Large intestine (tissue), 3 donors: ENCODE measurements around the gene KSR1. TPM values are rescaled to one million over a fixed set of nuclear protein-coding genes. Genes with fewer than 3 reads are reported as not detected.

Experiments
- DNase-seq, 2 donors: peaks; one replicate each; pipeline versions ENCODE4 v3.0.0 to v3.0.0-alpha.2; 2013
- H3K27ac ChIP-seq: one replicate; pipeline ENCODE4 v1.5.1; 2013; ENCODE audit warnings: low read length
- H3K27me3 ChIP-seq: 2 replicates; pipeline ENCODE4 v1.6.1; 2013; ENCODE audit warnings: low read length; ENCODE audit not compliant: control insufficient read depth, insufficient read depth
- H3K36me3 ChIP-seq: 2 replicates; pipeline ENCODE4 v1.6.1; 2013; ENCODE audit warnings: low read length; ENCODE audit not compliant: control insufficient read depth, insufficient read depth
- H3K4me1 ChIP-seq: one replicate; pipeline ENCODE4 v1.6.1; 2013; ENCODE audit warnings: low read length; ENCODE audit not compliant: control insufficient read depth, insufficient read depth
- H3K4me3 ChIP-seq: one replicate; pipeline ENCODE4 v1.5.1; 2013; ENCODE audit warnings: low read length
- H3K9me3 ChIP-seq: one replicate; pipeline ENCODE4 v1.6.1; 2013; ENCODE audit warnings: mild to moderate bottlenecking, low read depth, low read length, moderate library complexity; ENCODE audit not compliant: control insufficient read depth
- WGBS: methylation state at CpG from one replicate; pipeline ENCODE4 v1.1.5; 2013; ENCODE audit warnings: low lambda C conversion rate; ENCODE audit not compliant: insufficient coverage; 5-methylcytosine and 5-hydroxymethylcytosine counted together
- polyA plus RNA-seq: library from polyadenylated mRNA; unstranded; fragments of 120-200 nt; gene quantifications from one replicate; pipeline ENCODE4 v1.2.1, GENCODE V29; 2013

Gene KSR1
- polyA plus RNA-seq, 1 donor: 65.0 TPM

DNA sequence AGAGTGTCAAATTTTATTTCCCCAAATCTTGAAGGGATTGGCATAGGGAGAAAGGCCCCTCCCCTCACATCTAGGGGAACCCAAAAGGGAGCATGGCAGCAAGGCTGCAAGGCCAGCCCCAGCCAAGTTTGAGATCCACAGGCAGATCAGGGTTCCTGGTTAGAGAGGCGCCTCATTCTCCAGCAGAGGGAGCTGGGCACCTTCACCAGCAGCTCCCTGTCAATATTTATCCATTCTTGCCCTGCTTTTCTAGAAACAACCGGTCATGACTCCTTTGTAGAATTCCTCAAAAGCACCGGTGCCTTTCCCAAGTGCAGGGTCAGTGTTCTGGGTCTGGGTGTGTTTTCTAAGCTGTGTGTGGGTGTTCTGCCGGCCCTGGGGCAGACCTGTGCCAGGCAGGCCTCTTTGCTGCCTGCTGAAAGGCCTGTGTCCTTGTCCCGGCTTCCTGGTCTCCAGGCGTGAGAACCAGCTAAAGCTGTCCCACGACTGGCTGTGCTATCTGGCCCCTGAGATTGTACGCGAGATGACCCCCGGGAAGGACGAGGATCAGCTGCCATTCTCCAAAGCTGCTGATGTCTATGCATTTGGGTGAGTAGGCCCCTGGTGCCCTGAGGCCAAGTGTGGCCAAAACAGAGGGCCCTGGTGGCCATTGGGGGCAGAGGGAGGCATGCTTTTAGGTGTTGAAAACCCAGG is 153.5 kb downstream of the KSR1 start:
- Histone ChIP-seq H3K4me1 (no peaks in the 10 kb centered on the region), H3K36me3 (peaks cover 86% of the 10 kb centered on the region), H3K27me3 (no peaks in the 10 kb centered on the region), H3K9me3 (no peaks in the 10 kb centered on the region), H3K4me3 (no peak overlapping the region), H3K27ac (no peak overlapping the region)
- peak in 1 of 2 donors; percentile 20 for DNase-seq
- WGBS: no CpG with 5 or more reads among the region's 11 CpGs

DNA sequence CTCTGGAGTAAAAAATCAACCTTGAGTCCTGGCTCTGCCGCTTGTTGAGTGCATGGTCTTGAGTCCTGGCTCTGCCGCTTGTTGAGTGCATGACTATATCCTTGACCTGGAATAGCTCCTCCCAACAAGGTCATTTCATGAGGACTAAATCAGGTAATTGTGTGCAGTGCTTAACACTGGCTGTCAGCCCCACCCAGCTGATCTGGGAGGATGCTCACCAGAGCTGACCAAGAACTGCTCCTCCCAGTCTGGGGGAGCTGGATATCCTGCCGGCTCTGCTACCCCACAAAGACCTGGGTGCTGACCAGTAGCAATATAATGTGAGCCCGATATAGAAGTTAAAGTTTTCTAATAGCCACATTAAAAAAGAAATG is 154.0 kb downstream of the KSR1 start:
- H3K4me1 ChIP-seq: no peaks in the 10 kb centered on the region
- no peaks in the 10 kb centered on the region for H3K9me3 ChIP-seq
- peaks cover 84% of the 10 kb centered on the region for H3K36me3 ChIP-seq
- H3K4me3 ChIP-seq: no peak overlapping the region
- WGBS: no CpG with 5 or more reads among the region's 4 CpGs
- no peak for DNase-seq
- no peaks in the 10 kb centered on the region for H3K27me3 ChIP-seq
- H3K27ac ChIP-seq: no peak overlapping the region

DNA sequence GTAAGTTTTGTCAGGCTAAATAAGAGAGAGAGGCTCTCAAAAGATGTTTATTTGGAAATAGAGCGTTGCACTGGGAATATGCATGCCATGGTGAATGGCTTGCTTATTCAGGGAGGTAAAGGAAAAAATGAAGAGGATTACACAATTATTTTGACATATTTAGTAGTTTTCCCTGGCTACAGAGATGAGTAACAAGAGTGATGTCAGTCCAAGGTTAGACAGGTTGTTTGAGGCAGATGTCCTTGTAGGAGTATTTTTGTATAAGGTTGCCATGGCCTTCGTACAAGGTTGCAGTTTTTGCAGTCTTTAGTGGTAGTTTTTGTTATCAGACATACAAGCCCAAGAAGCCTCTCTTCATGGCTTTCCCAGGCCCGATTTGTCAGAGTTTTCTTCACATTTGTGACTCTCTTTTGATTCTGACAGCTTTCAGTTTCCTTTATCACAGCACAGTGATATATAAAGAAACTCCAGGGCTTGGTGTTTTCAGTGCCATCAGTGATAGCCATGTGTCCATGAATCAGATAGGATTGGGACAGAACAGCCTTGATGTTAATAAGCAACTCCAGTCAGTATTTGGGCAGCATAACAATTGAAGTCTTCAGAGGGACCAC is 156.0 kb downstream of the KSR1 start:
- H3K9me3 ChIP-seq: no peaks in the 10 kb centered on the region
- no peak overlapping the region for H3K4me3 ChIP-seq
- H3K4me1 ChIP-seq: no peaks in the 10 kb centered on the region
- no peak for DNase-seq
- H3K27me3 ChIP-seq: no peaks in the 10 kb centered on the region
- H3K27ac ChIP-seq: no peak overlapping the region
- no CpG with 5 or more reads among the region's 3 CpGs for WGBS
- peaks cover 83% of the 10 kb centered on the region for H3K36me3 ChIP-seq

- Histone ChIP-seq H3K36me3 (peaks cover 83% of the 10 kb centered on the region), H3K27ac (no peak overlapping the region), H3K9me3 (no peaks in the 10 kb centered on the region), H3K4me3 (no peak overlapping the region), H3K27me3 (no peaks in the 10 kb centered on the region), H3K4me1 (no peaks in the 10 kb centered on the region)
- DNase-seq: no peak
- WGBS: no CpG with 5 or more reads among the region's 3 CpGs
These were observed 157.2 kb downstream of the KSR1 start for GRCh38 chr17:27613433-27613832.

- H3K27ac ChIP-seq: no peak overlapping the region
- no CpG with 5 or more reads among the region's 1 CpG for WGBS
These were observed 158.9 kb downstream of the KSR1 start for GRCh38 chr17:27615121-27615520.

GRCh38 chr17:27616414-27616813 is 160.2 kb downstream of the KSR1 start:
- no peaks in the 10 kb centered on the region for H3K4me1 ChIP-seq
- no peak overlapping the region for H3K27ac ChIP-seq
- H3K9me3 ChIP-seq: no peaks in the 10 kb centered on the region
- no peak overlapping the region for H3K4me3 ChIP-seq
- H3K36me3 ChIP-seq: peaks cover 75% of the 10 kb centered on the region
- WGBS: no CpG with 5 or more reads among the region's 4 CpGs
- no peaks in the 10 kb centered on the region for H3K27me3 ChIP-seq
- no peak for DNase-seq

More at GRCh38 chr17:27615121-27615520, 158.9 kb downstream of the KSR1 start:
- H3K4me3 ChIP-seq: no peak overlapping the region
- no peaks in the 10 kb centered on the region for H3K27me3 ChIP-seq
- peaks cover 74% of the 10 kb centered on the region for H3K36me3 ChIP-seq
- H3K9me3 ChIP-seq: no peaks in the 10 kb centered on the region
- DNase-seq: no peak
- no peaks in the 10 kb centered on the region for H3K4me1 ChIP-seq

DNA sequence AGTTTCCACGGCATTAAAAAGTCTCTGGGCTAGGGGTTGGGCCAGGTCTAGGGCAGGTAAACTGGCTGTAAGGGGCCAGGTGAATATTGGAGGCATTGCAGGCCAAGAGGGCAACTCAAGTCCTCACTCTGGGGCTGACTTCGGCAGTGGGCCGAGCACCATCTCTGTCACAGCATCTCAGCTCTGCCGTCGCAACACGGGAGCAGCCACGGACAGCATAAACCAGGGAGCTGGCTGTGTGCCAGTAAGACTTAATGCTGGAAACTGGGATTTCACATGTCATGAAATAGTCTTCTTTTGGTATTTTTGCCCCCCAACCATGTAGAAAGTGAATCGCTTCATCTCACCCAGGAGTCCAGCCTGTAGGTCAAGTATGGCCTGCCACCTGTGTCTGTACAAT is 162.2 kb downstream of the KSR1 start:
- 88% methylated on average over 2 of the region's 8 CpGs for WGBS
- Histone ChIP-seq H3K27me3 (no peaks in the 10 kb centered on the region), H3K36me3 (peaks cover 77% of the 10 kb centered on the region), H3K4me3 (no peak overlapping the region), H3K27ac (no peak overlapping the region), H3K4me1 (no peaks in the 10 kb centered on the region), H3K9me3 (no peaks in the 10 kb centered on the region)
- DNase-seq: no peak

GRCh38 chr17:27620721-27621120 is 164.5 kb downstream of the KSR1 start:
- Histone ChIP-seq H3K4me1 (no peaks in the 10 kb centered on the region), H3K9me3 (no peaks in the 10 kb centered on the region), H3K4me3 (no peak overlapping the region), H3K27ac (no peak overlapping the region), H3K36me3 (peaks cover 80% of the 10 kb centered on the region), H3K27me3 (no peaks in the 10 kb centered on the region)
- DNase-seq: no peak
- 86% methylated on average over 1 of the region's 9 CpGs for WGBS

- Histone ChIP-seq H3K4me1 (no peaks in the 10 kb centered on the region), H3K36me3 (peaks cover 86% of the 10 kb centered on the region), H3K9me3 (no peaks in the 10 kb centered on the region), H3K4me3 (no peak overlapping the region), H3K27ac (no peak overlapping the region), H3K27me3 (no peaks in the 10 kb centered on the region)
- DNase-seq: no peak
- no CpG with 5 or more reads among the region's 4 CpGs for WGBS
These were observed 165.3 kb downstream of the KSR1 start for GRCh38 chr17:27621536-27621935.

DNA sequence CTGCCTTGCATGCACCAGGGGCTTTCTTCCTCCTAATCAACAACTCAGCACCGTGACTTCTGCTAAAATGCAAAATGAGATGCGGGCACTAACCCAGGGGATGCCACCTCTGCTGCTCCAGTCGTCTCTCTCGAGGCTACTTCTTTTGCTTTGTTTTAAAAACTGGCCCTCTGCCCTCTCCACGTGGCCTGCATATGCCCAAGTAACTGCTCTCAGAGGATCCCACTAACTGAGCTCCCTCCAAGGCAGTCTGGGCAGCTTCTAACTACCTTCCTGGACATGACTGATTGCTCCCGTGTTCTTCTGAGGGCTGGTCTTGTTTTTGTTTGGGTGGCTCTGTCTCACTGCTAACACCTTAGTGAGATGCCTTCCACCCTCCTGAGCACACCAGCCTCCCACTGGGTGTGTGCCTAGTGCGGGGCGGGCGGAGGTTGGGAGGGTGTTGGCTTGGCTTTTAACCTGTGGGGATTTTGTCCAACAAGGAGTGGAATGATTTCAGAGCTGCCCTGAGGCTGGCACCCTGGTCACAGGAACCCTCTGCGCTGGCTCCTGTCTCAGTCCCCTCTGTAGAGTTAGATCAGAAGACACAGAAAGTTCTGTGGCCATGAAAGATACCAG is 165.8 kb downstream of the KSR1 start:
- WGBS: 100% methylated on average over 1 of the region's 10 CpGs
- no peak for DNase-seq
- Histone ChIP-seq H3K27me3 (no peaks in the 10 kb centered on the region), H3K27ac (no peak overlapping the region), H3K4me1 (no peaks in the 10 kb centered on the region), H3K9me3 (no peaks in the 10 kb centered on the region), H3K4me3 (no peak overlapping the region), H3K36me3 (peaks cover 85% of the 10 kb centered on the region)
